GM19023 (cell line): Measurements from ENCODE around the gene RASSF7.
"Not testable (repeated sequence)": the region's sequence is repeated elsewhere in the genome, so short reads cannot be mapped to it uniquely, and the experiment has no call there.

ENCODE experiments used
- ATAC-seq: cut with Tn5 transposase; IDR thresholded peaks from one replicate; pipeline ENCODE4 v1.9.1; 2021; ENCODE audit warnings: mild to moderate bottlenecking, moderate library complexity; ENCODE audit not compliant: unreplicated experiment

The RASSF7 gene, protein sequence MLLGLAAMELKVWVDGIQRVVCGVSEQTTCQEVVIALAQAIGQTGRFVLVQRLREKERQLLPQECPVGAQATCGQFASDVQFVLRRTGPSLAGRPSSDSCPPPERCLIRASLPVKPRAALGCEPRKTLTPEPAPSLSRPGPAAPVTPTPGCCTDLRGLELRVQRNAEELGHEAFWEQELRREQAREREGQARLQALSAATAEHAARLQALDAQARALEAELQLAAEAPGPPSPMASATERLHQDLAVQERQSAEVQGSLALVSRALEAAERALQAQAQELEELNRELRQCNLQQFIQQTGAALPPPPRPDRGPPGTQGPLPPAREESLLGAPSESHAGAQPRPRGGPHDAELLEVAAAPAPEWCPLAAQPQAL

GRCh38 chr11:560305-561147 lies at the start of gene RASSF7, which contains the start of gene LMNTD2:
TSS of gene RASSF7 (plus strand) at chr11:560970. CDS start at chr11:561769, 799 bp downstream.
TSS of gene LMNTD2 (minus strand) at chr11:560738. CDS start at chr11:560716, 22 bp downstream.
- ATAC-seq, result peak; percentile 69

DNA sequence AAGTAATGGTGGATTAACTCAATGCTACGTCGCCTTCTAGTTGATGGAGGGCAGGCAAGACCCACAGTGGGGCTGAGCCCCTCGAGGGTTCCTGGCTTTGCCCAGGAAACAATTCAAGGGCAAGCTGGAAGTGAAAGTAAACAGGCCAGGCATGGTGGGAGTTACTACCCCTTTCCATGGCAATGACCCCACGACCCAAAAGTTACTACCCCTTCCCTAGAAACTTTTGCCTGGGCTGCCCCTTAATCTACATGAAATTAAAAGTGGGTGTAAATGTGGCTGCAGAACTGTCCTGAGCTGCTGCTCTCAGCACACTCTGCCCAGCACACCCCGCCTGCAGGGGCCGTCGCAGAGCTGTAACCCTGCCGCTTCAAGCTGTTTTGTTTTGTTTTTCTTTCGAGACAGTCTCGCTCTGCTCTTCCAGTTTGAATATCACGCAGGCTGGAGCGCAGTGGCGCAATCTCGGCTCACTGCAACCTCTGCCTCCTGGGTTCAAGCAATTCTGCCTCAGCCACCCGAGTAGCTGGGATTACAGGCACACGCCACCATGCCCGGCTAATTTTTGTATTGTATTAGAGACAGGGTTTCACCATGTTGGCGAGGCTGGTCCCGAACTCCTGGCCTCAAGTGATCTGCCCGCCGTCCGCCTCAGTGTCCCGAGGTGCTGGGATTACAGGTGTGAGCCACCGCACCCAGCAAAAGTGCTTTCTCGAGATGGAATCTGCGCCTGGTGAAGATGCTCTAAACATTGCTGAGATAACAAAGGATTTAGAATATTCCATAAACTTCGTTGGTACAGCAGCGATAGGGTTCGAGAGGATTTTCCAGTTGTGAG lies 47.8 kb upstream of the RASSF7 start:
- no peak for ATAC-seq

GRCh38 chr11:514606-515005 lies 46.2 kb upstream of the RASSF7 start:
- ATAC-seq, result no peak

DNA sequence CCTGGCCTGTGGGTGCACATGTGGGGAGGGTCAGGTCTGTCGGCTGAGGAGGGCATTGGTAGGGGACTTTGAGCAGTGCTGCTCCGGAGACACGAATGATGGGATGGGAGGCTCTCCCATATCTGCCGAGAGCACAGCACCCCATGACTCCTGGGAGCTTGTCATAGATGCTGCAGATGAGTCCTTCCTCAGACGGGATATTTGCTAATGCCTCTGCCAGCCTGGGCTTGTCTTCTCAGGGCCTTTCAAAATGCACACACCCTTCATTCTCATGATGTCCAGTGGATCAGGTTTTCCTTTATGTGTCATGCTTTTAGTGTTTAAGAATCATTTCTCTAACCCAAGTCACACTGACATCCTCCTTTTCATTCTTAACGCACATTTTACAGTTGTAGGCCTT lies 45.6 kb upstream of the RASSF7 start:
- no peak for ATAC-seq

GRCh38 chr11:516400-516799 lies 44.4 kb upstream of the RASSF7 start:
- no peak for ATAC-seq

- not testable (repeated sequence) for ATAC-seq
These were observed 43.7 kb upstream of the RASSF7 start for GRCh38 chr11:516918-517685.

DNA sequence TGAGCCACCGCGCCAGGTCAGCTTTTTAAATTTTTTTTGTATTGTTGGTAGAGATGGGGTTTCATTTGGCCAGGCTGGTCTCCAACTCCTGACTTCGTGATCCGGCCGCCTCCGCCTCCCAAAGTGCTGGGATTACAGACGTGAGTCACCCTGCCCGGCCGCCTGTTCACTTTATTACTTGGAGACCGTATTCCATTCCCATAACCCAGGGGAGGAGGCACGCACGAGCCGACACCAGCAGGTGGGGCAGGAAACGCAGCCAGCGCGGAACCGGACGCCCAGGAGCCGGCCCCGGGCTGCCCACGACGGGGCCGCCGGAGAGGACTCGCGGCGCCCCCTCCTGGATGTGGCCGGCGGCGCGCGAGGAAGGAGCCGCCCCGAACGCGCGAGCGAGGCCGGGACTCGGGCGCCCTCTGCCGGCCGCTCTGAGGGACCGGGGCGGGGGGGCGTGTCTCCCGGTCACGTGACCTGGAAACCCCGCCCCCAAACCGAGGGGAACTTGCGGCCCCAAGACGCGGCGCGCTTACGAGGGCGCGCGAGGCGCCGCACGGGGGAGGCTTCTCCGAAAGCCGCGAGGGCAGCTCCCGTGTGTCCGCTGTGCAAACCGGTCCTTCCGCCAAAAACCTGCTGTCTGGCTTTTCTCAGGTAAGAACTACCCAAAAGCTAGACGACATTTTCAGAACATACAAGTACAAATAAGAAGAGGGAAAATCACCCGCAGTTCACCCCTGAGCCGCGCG lies 42.1 kb upstream of the RASSF7 start:
- ATAC-seq, result peak; percentile 78

- ATAC-seq, result no peak
These were observed 40.2 kb upstream of the RASSF7 start for GRCh38 chr11:520428-521176.

DNA sequence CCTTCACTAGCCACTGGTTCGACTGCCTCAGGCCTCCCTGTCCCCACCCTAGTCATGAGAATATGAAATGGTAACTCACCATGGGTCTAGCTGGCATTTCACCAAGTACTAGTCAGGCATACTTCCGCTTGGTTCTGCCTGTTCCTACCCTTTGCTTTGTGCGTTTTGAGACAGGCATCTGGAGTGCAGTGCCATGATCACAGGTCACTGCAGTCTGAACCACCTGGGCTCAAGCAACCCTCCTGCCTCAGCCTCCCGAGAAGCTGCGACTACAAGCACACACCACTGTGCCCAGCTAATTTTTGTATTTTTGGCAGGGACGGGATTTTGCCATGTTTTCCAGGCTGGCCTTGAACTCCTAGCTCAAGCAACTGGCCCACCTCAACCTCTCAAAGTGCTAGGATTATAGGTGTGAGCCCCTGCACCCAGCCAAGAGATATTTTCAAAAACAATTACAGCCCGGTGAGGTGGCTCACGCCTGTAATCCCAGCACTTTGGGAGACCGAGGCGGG lies 39.5 kb upstream of the RASSF7 start:
- ATAC-seq, result no peak

- ATAC-seq, result no peak
These were observed 34.6 kb upstream of the RASSF7 start for GRCh38 chr11:526192-526591.

DNA sequence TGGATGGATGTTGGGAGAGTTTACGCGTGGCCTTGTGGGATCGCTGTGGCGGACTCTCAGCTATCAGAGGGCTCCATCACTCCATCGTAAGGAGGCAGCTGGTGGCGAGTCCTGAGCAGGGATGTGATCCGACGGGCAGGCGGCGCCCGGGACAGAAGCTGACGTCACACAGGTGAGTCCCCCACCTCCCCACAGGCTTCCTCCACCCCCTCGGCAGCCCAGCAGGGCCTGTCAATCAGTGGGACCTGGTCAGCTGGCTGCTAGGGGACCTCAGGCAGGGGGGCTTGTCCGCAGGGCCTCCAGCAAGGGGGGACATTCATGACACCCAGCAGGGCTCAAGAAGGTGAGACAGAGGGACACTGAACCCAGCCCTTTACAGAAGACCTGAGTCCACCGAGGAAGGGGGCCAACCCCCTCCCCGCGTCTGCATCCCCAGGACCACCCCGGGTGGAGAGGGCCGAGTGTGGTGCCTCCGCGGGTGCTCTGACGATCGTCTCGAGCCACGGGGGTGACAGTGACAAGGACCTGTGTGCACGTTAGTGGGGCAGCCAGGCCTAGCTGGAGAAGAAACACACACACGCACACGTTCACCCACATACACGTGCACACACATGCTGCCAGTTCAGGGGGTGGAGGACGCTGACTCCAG lies 32.5 kb upstream of the RASSF7 start:
- no peak for ATAC-seq

GRCh38 chr11:528815-529727 lies 31.7 kb upstream of the RASSF7 start:
- ATAC-seq, result no peak

GRCh38 chr11:529728-530411 lies 30.9 kb upstream of the RASSF7 start:
- no peak for ATAC-seq

GRCh38 chr11:530960-531831 lies 29.6 kb upstream of the RASSF7 start:
- ATAC-seq, result no peak

- ATAC-seq, result no peak
These were observed 28.7 kb upstream of the RASSF7 start for GRCh38 chr11:531919-532526.
